Measurements from ENCODE around the gene DNAJB1.

GRCh38 chr19:14487370-14488125 is 30.6 kb downstream of the DNAJB1 start:
- TF ChIP-seq EZH2 (IDR thresholded peaks at IDR 0.05; ENCODE audit: insufficient read depth, poor library complexity, severe bottlenecking) (no peak), EZH2phosphoT487 (IDR thresholded peaks at IDR 0.05; ENCODE audit: insufficient read depth, low read depth) (no peak)

Measured in GM23248 (cell line).